HL-60/S4 treated with retinoic acid at 250 ng/mL for 4 days and 3 days (cell line): ENCODE data around the gene USP40.

ENCODE experiments used
- in situ Hi-C: fragments of 300-500 bp; cut with MboI; formaldehyde crosslinking; loops from 2 replicates; pipeline ENCODE4 v1.7.0; 2022; ENCODE audit warnings: low sequenced_read_pairs

Gene USP40

GRCh38 chr2:233449081-233449901 lies 117.3 kb downstream of the USP40 start:
- in situ Hi-C loops: no loop called here

DNA sequence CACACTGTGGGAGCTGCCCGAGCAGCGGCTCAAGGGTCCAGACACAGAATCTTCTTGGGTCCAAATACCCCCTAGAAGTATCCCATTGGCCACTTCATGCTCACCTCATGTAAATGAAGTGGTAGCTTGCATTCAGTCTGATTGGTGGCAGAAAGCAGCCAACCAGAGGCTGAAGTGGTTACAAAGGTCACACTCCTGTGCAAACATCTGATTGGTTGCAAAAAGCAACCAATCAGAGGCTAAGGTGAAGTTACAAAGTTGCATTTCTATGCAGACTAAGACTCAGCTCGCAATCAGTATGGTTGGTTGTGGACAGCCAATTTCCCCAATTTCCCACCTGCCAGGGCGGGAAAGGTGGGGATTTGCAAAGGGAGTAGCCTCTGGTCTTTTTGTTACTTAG lies 118.0 kb downstream of the USP40 start:
- in situ Hi-C loops: no loop called here

GRCh38 chr2:233448220-233448559 lies 118.4 kb downstream of the USP40 start:
- in situ Hi-C loops: no loop called here

- in situ Hi-C loops: no loop called here
Observed at GRCh38 chr2:233447506-233448219, 118.9 kb downstream of the USP40 start.

- in situ Hi-C loops: no loop called here
Observed at GRCh38 chr2:233446606-233447305, 119.8 kb downstream of the USP40 start.

DNA sequence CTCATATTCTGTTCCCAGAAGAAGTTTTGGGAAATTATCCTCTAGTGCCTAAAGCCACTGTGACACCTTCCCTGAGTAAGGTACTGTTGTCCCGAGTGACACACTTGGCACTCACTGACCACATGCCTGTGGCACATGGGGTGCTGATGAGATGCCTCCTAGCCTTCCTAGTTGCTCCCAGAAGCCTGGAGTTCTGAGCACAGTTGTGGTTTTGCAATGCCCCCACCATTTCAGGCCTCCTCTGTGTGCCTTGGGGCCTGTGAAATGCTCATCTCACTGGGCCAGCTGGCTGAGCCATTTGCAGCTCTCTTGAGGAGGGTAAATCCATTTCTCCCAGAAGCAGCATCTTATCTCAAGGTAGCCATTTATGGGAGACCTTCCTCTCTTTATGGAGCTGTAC lies 120.5 kb downstream of the USP40 start:
- in situ Hi-C loops: no loop called here

GRCh38 chr2:233445152-233445830 lies 121.3 kb downstream of the USP40 start:
- in situ Hi-C loops: no loop called here

DNA sequence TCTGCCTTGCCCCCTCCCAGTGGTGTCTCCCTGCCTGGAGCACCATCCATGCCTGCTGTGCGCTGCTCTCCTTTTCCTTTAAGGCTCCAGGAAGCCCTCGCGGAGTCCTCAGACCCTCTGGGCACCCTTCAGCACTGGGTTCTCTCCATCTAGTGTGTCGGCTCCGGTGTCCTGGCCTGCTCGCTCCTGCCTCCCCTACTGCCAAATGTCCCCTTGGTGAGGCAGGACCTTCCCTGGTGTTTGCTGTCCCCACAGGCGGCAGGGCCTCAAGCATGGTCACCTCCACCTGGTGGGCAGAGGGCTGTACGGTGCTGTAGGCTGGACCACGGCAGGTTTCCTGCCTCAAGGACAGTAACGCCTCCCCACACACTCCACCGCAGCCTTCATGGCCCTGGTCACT lies 122.1 kb downstream of the USP40 start:
- in situ Hi-C loops: no loop called here

- in situ Hi-C loops: no loop called here
Observed at GRCh38 chr2:233443511-233444183, 122.9 kb downstream of the USP40 start.

- in situ Hi-C loops: no loop called here
Observed at GRCh38 chr2:233442028-233442310, 124.6 kb downstream of the USP40 start.

DNA sequence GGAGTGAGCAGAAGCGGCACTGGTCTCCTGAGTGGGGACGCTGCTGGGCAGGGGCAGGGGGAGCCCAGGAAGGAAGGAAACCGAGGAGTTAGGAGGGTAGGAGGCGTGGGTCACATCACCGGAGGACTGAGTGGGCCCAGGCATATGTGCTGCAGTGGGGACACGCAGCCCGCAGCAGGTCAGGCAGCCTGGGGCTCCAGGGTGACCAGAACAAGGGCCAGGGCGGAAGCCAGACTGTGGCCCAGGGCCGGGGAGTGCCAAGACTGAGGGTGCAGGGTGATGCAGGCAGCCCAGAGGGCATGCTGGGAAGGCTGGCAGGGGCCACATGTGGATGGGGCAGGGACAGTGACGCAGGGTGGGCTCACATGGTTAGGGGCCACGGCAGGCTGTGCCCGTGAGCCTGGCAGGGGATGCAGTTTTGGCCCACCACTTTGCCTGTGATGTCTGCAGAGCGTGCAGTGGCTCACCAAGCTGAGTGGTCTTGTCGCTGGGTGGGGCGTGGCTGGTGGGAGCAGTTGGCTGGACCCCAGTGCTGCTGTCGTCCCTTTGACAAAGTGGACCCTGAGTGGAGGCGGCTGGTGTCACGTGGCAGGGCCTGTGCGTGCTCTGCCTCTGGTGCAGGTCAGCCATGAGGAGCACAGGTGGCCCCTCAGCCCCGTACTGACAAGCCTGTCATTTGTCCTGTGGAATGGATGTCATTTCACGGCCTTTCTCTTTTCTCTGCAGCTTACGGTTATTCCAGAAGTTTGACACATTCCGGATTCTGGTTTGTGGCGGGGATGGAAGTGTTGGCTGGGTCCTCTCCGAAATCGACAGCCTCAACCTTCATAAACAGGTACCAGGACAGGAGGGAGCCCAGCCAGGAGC lies 125.2 kb downstream of the USP40 start:
- in situ Hi-C loops: no loop called here

DNA sequence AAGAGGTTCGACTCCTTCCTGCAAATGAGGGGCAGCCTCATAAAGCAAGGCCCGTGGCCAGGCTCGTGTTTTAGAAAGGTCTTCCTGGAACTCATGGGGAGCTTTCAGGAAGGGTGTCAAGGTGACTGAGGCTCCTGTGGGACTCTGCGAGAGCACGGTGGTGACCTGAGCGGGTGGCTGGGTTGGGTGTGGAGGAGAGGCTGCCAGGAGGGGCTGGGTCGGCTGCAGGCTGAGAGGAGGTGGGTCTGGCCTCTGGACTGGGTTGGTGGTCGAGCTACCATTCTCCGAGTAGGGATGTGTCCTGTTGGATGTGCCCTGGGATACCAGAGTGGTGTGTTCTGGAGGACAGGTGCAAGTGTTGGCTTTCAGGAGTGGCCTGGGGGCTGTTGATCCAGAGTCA lies 125.9 kb downstream of the USP40 start:
- in situ Hi-C loops: no loop called here

- in situ Hi-C loops: no loop called here
Observed at GRCh38 chr2:233440314-233440713, 126.3 kb downstream of the USP40 start.

GRCh38 chr2:233439191-233439590 lies 127.4 kb downstream of the USP40 start:
- in situ Hi-C loops: no loop called here

DNA sequence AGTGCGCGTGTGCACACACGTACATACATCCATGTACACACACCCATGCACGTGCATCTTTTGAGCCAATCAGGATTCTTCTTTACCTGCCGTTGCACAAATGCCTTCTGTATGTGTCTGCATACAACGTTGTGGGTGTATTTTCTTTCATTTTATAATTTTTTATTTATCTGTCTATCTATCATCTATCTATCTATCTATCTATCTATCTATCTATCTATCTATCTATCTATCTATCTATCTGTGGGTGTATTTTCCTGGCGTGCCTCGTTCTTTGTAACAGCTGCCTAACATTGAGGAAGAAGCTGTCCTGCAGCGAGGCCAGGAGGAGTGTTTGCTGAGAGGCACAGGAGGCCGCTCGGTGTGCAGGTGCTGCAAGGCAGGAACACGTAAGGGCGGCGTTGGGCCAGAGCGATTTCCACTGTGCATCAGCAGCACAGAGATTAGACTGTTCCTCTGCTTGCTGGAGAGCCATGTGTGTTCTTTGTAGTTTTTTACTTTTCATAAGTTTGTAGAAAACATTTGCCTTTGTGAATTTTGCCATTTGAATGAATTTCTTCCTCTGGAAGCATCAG lies 127.9 kb downstream of the USP40 start:
- in situ Hi-C loops: no loop called here

- in situ Hi-C loops: no loop called here
Observed at GRCh38 chr2:233437439-233437955, 129.1 kb downstream of the USP40 start.

GRCh38 chr2:233436691-233437438 lies 129.7 kb downstream of the USP40 start:
- in situ Hi-C loops: no loop called here

DNA sequence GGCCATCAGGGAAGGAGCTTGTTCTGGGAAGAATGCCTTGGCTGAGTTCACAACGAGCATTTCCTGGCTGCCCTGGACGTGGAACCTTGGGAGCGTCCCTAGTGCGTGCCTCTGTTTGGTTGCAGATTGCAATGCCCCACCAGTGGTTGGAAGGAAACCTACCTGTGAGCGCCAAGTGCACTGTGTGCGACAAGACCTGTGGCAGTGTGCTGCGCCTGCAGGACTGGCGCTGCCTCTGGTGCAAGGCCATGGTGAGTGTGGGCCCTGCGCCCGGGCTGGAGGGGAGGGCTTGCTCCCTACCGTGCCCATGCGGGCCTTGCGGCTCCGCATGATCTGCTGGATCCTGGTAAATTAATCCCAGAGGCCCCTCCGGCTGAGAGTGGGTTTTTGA lies 130.4 kb downstream of the USP40 start:
- in situ Hi-C loops: no loop called here
